ENCODE measurements around the gene AGAP1. TPM values are rescaled to one million over a fixed set of nuclear protein-coding genes. Genes with fewer than 3 reads are reported as not detected.

The AGAP1 gene
- polyA plus RNA-seq, 2 of the 4 experiments (the other 2 are of a cell fraction): 20.2 to 21.9 TPM

GRCh38 chr2:235611756-235612155, 117.9 kb downstream of the AGAP1 start:
- Histone ChIP-seq H3K27ac (no peak overlapping the region), H3K4me3 (no peak overlapping the region), H3K9me3 (no peaks in the 10 kb centered on the region), H3K4me1 (0 out of 3 replicates have a peak, but pooled peaks cover 2% of the 10 kb centered on the region), H3K4me2 (no peak overlapping the region)
- TF ChIP-seq ESRRA (IDR thresholded peaks at IDR 0.05; ENCODE audit: borderline replicate concordance, low read length): no peak
- TF ChIP-seq HEYL (CRISPR knock-in tag; IDR thresholded peaks at IDR 0.05): no peak
- TF ChIP-seq GATA3 (IDR thresholded peaks at IDR 0.05; ENCODE audit: borderline replicate concordance): no peak
- TF ChIP-seq POLR2A (IDR thresholded peaks at IDR 0.05; ENCODE audit: low read length): no peak
- TF ChIP-seq CHD2 (IDR thresholded peaks at IDR 0.05; ENCODE audit: low read length, partially characterized antibody): no peak
- no peak for TF ChIP-seq RARB (CRISPR knock-in tag; IDR thresholded peaks at IDR 0.05)
- TF ChIP-seq RCOR1 (IDR thresholded peaks at IDR 0.05; ENCODE audit: low read depth, low read length): no peak
- no peak for TF ChIP-seq FOSB (CRISPR knock-in tag; IDR thresholded peaks at IDR 0.05)
- no peak for FAIRE-seq
- no peak for DNase-seq (ENCODE audit: low read depth in 1 of 2, low spot score in 1 of 2)
- ATAC-seq: no peak
- CTCF ChIA-PET: interaction anchor here (1.0 to 2.3 kb wide), 5 partner anchors 16 to 476 kb away, joined by 3 to 9 read pairs (median 3); no protein-coding TSS in a partner anchor
- 89% methylated on average over 7 of the region's 7 CpGs for WGBS (ENCODE audit: missing lambda C conversion rate)
- POLR2A ChIA-PET: no interaction called here

- Histone ChIP-seq H3K4me2 (no peak overlapping the region), H3K9me3 (no peaks in the 10 kb centered on the region), H3K4me3 (no peak overlapping the region), H3K4me1 (peaks cover 3% of the 10 kb centered on the region; the same call in 1 of the 3 replicates), H3K27ac (no peak overlapping the region)
- FAIRE-seq: no peak
- no peak for TF ChIP-seq NR3C1 (IDR thresholded peaks at IDR 0.05)
- no peak for TF ChIP-seq JUN (IDR thresholded peaks at IDR 0.05)
- TF ChIP-seq FOSL2 (IDR thresholded peaks at IDR 0.05): no peak
- TF ChIP-seq FOSL2 (CRISPR knock-in tag; IDR thresholded peaks at IDR 0.05): no peak
- TF ChIP-seq TFCP2L1 (CRISPR knock-in tag; IDR thresholded peaks at IDR 0.05): no peak
- TF ChIP-seq HOXB5 (CRISPR knock-in tag; IDR thresholded peaks at IDR 0.05): no peak
- no peak for TF ChIP-seq HMGXB4 (CRISPR knock-in tag; IDR thresholded peaks at IDR 0.05; ENCODE audit: borderline replicate concordance)
- no peak for TF ChIP-seq EP300 (IDR thresholded peaks at IDR 0.05)
- no peak for TF ChIP-seq ZFP36 (IDR thresholded peaks at IDR 0.05; ENCODE audit: borderline replicate concordance, partially characterized antibody)
- TF ChIP-seq HEYL (CRISPR knock-in tag; IDR thresholded peaks at IDR 0.05): no peak
- TF ChIP-seq USF2 (IDR thresholded peaks at IDR 0.05): no peak
- DNase-seq (ENCODE audit: low read depth in 1 of 2, low spot score in 1 of 2): no peak
- no peak for ATAC-seq
- WGBS (ENCODE audit: missing lambda C conversion rate): 95% methylated on average over 15 of the region's 15 CpGs
- CTCF ChIA-PET: interaction anchor here (1.0 to 1.2 kb wide), 3 partner anchors 17 to 477 kb away, joined by 3 read pairs; no protein-coding TSS in a partner anchor
- POLR2A ChIA-PET: no interaction called here
Observed at GRCh38 chr2:235612181-235612950, 118.5 kb downstream of the AGAP1 start.

- H3K4me3 ChIP-seq: no peak overlapping the region
- 89% methylated on average over 6 of the region's 6 CpGs for WGBS (ENCODE audit: missing lambda C conversion rate)
- no peak for TF ChIP-seq PBX3 (IDR thresholded peaks at IDR 0.05)
- TF ChIP-seq FOSL2 (IDR thresholded peaks at IDR 0.05): no peak
- TF ChIP-seq FOSL2 (CRISPR knock-in tag; IDR thresholded peaks at IDR 0.05): no peak
- no peak for TF ChIP-seq POLR2A (IDR thresholded peaks at IDR 0.05; ENCODE audit: low read length)
- no peak for TF ChIP-seq BHLHE40 (IDR thresholded peaks at IDR 0.05; ENCODE audit: low read depth, low read length)
- no peak for TF ChIP-seq TP53 (CRISPR knock-in tag; IDR thresholded peaks at IDR 0.05)
- TF ChIP-seq HMGXB4 (CRISPR knock-in tag; IDR thresholded peaks at IDR 0.05; ENCODE audit: borderline replicate concordance): no peak
- no peak for TF ChIP-seq CHD4 (IDR thresholded peaks at IDR 0.05; ENCODE audit: borderline replicate concordance)
- no peak for TF ChIP-seq ZNF302 (CRISPR knock-in tag; IDR thresholded peaks at IDR 0.05)
- TF ChIP-seq BCL3 (IDR thresholded peaks at IDR 0.05): no peak
- no peak for TF ChIP-seq NR3C1 (IDR thresholded peaks at IDR 0.05)
- TF ChIP-seq HOXA7 (CRISPR knock-in tag; IDR thresholded peaks at IDR 0.05): no peak
- TF ChIP-seq HOXB13 (CRISPR knock-in tag; IDR thresholded peaks at IDR 0.05; ENCODE audit: low read depth): no peak
- no peaks in the 10 kb centered on the region for H3K9me3 ChIP-seq
- H3K4me1 ChIP-seq: peaks cover 12% of the 10 kb centered on the region
- ATAC-seq (no peak), FAIRE-seq (no peak), DNase-seq (ENCODE audit: low read depth in 1 of 2, low spot score in 1 of 2) (no peak)
- ChIA-PET POLR2A (no interaction called here), CTCF (no interaction called here)
- H3K4me2 ChIP-seq: no peak overlapping the region
- H3K27ac ChIP-seq: no peak overlapping the region
Observed at GRCh38 chr2:235613649-235614048, 119.8 kb downstream of the AGAP1 start.

Measured in A549 (cell line).